ENCODE measurements around the gene PHACTR1. TPM values are rescaled to one million over a fixed set of nuclear protein-coding genes. Genes with fewer than 3 reads are reported as not detected.
"Not testable (repeated sequence)": the region's sequence is repeated elsewhere in the genome, so short reads cannot be mapped to it uniquely, and the experiment has no call there.

The PHACTR1 gene
- total RNA-seq, 1 donor from 2014 or later: 3.9 TPM

DNA sequence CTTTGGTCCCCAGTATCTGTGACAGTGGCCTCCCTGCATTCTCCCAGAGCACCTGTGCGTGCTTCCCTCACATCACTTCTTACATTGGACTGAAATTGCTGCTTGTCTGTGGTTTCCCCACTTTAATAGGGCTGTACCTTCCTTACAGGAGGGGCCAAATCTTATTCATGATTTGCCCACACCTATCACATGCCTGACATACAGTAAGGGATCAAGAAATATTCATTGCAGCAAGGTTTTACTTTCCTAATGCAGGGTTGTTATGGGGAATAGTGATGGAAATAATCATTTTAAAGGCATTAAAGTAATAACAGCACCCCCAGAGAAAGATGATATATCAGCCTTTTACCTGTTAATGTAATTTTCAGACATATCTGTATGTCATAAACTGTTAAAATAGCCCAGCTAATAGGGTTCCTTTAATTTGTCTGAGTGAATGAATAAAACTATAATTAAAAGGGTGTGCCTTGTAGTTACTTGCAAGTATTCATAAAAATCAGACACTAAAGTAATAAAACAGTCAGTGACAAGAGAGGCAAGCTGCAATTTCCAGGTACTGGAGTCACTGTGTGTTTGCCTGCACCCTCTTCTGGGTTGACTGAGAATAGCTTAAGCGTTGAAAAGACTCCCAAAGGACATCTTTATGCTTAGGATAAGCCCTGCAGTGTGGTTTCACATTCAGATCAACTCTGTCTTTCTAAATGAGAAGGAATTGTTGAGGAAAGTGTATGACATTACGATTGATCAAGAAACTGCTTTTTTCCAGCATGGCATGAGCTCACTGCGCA, 182.7 kb downstream of the PHACTR1 start:
- no peak for DNase-seq (ENCODE audit: low read depth)

DNA sequence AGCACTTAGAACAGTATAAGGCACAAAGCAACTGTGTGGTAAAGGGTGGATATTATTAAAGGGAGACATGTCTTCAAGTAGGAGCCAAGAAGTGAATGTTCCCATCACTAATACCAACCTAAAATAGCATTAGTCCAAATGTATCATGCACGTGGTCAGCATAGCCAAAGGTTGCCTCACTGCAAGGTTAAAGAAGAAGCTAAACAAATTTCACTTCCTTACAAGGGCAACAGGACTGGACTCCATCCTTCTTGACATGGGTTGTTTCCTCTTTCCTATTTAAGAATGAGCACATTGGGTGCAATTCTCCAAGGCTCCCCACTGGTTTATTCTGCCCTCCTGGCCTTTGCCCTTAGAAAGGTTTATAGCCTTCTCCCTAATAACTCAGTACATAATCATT, 186.7 kb downstream of the PHACTR1 start:
- no peak for DNase-seq (ENCODE audit: low read depth)

DNA sequence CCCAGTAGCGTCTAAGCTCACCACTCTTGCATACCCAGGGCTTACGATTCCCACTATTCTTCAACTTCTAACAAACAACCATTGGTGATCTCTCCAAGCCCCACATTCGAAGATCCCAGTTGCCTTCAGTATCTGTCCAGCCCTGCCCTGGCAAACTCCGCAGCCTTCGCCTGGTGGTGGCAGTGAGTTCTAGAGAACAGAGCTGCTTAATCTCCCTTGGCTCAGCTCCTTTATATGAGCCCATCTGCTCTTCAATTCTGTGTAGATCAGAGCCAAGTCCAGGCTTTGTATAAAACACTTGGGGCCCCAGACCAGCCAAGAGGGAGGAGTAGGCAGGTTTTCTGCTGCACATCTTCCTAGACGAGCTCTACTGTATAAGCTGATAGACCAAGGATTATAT, 193.3 kb downstream of the PHACTR1 start:
- no peak for DNase-seq (ENCODE audit: low read depth)

DNA sequence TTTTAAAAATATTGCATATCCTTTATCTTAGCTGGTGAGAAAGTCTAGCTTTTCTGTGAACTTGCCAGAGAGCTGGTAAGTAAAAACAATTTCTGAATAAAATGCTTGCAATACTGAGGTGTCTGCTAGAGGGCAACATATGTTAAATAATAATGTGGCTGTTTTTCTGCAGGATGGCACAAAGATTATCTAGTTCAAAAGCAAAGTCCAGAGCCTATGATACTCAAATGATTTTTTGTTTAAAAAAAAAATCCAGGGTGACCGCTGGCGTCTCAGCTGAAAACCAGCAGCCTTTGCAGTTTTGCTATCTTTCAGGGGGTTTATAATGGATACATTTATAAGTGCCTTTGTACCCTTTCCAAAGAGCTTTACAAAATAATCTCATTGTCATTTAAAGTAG, 194.9 kb downstream of the PHACTR1 start:
- peak; percentile 55 for DNase-seq (ENCODE audit: low read depth)

DNA sequence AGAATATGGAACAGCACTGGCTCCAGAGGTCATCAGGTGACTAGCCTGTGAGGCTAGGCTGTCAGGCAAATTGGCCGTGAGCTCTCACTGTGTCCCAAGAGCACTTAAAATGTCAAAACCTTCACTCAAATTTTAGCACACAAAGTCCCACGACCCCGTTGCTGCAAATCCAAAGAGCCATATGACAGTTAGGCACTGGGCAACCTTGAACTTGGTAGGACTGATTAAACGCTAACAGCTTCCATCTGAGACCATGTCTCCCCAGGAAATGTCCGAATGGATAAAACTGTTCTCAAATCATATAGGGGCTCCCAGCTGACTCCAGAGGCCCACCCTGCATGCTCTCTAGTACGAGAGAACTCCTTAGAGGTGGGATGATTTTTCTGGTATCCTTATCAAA, 196.6 kb downstream of the PHACTR1 start:
- DNase-seq (ENCODE audit: low read depth): no peak

DNA sequence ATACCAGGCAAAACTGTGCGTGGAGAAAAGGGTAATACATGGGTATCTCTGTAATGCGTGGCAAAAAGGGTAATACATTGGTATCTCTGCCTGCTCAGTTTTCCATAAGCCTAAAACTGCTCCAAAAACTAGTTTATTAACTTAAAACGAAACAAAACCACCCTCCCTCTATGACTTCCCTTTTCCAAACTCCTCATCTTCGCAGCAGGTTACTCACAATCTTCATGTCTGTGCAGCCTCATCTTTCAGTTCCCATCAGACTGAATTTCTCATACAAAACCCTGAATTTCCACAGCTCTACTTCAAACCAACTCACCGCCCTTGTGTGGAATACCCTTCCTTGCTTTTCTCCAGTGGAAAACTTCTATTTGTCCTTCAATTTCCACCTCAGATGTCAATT, 199.4 kb downstream of the PHACTR1 start:
- DNase-seq (ENCODE audit: low read depth): no peak

DNA sequence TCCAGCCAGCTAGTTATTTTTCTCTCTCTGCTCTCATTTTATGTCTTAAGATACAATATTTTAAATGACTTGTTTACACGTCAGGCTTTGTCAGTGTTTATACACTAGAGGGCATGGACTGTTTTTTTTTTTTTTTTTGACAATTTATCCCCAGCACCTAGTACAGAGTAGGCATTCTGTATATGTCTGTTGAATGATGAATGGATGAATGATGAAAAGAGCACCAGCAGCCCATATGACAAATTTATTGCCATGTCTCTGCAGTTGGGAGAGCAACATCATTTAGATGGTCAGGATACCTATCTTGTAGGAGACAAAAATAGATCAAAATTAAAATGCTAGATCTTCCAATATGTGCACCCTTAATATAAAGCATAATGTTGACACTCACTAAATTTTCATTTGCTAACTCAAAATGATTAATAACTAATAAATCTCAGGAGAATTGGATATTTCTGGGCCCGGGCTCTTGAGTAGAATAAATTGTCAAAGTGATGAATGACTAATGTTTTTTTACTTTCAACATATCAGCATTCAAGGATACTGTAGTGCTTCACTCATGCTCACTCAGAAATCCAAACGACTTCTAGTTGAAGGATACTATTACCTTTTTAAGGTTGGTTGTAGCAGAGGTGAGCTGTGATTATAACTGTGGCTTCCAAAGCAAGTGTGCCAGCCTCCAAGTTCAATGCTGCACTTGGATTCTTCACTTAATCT, 200.0 kb downstream of the PHACTR1 start:
- DNase-seq (ENCODE audit: low read depth): no peak

DNA sequence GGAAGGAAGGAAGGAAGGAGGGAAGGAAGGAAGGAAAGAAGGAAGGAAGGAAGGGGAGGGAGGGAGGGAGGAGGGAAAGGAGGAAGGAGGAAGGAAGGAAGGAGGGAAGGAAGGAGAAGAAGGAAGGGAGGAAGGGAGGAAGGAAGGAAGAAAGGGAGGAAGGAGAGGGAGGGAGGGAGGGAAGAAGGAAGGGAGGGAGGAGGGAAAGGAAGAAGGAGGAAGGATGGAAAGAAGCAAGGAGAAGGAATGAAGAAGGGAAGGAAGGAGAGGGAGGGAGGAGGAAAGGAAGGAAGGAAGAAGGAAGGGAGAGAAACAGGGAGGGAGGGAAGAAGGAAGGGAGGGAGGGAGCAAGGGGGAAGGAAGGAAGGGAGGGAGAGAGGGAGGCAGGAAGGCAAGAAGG, 204.9 kb downstream of the PHACTR1 start:
- DNase-seq (ENCODE audit: low read depth): no peak

DNA sequence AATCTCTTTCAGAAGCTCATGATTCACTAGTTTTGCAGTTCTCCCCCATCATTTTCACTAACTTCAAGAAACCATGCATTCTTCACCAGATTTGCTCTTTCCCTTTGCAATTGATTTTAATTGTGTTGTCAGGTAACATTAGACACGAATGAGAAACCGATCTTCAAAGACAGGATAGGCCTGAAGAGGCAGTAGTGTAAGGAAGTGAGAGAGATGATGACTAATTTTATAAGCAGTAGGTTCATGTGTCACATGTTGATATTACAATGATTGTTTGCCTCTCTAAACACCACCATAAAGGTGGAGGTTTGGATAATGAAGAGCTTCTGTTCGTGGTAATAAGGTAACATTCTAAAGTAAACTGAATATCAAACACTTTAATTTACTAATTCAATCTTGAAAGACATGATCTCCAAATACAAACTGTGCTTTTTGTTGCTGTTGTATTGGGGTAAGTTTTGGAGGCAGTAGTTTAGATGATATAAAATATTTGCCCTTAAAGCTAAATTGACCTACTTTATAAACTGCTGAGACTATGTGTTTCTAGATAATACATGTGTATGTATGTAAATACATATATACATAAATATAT, 207.2 kb downstream of the PHACTR1 start:
- no peak for DNase-seq (ENCODE audit: low read depth)

DNA sequence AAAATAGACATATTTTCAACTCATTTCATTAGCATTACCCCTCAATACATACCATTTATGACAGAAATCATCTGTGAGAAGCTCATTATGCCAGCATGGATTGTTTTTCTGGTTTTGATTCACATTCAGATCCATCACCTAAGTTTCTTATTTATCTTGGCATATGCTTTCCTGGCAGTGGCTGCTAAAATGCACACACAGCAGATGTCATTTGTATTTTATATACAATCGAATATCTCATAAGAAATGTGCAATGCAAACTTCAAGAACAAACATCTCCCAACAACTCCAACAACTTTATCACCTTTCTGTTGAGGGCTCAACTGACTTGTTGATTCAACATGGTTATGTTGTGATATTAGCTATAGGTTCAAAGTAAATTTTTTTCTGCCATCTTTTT, 208.3 kb downstream of the PHACTR1 start:
- no peak for DNase-seq (ENCODE audit: low read depth)

DNA sequence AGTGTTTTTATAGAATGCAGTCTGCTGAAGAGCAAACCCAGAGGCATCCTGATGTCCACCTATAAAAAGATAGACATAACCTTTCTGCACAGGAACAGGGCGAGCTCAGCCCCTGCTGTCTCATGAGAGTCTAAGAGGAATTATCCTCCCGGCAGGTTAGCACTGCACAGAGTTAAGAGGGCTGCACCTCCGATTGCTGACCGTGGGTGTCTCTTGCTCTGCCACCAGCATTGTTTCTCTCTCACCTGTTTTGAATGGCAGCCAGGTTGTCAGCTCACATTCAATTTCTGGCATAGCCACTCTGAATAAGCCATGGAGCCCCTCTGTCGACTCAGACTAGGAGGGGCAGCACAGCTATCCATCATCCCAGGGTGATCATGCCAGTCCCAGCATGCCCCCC, 211.2 kb downstream of the PHACTR1 start:
- DNase-seq (ENCODE audit: low read depth): no peak

DNA sequence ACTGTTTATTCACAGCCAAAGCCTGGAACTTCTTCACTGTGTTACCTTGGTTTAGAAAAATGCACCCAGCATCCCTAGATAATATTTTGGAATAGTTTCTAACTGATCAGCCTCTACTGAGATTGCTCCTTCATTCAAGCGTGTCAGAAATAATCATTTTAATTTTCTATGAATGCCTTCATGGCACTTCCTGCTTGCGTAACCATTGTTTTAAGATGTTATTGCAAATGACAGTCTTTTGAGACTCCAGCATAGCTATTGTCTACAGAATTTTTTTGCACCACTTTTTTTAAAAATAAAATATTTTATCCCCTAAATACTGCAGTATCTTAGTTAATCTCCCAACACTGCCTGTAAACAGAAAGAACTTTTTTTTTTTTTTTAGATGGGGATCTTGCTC, 213.1 kb downstream of the PHACTR1 start:
- no peak for DNase-seq (ENCODE audit: low read depth)

DNA sequence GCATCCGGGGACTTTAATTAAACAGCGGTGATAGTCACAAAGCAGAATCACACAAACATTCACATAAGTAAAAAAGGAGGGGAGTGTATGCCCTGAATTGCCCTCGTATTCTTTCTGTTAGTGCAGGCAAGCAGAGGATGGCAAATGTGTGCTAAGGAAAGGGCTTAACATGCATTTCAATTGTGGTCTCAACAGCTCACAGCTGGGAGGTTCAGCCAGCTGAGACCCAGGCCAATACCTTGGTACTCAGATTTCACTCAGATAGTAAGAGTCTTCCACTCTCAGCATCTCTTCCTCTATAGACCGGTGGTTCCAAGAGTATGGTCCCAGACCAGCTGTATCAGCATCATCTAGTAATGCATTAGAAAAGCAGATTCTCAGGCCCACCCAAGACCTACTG, 215.1 kb downstream of the PHACTR1 start:
- DNase-seq (ENCODE audit: low read depth): no peak

DNA sequence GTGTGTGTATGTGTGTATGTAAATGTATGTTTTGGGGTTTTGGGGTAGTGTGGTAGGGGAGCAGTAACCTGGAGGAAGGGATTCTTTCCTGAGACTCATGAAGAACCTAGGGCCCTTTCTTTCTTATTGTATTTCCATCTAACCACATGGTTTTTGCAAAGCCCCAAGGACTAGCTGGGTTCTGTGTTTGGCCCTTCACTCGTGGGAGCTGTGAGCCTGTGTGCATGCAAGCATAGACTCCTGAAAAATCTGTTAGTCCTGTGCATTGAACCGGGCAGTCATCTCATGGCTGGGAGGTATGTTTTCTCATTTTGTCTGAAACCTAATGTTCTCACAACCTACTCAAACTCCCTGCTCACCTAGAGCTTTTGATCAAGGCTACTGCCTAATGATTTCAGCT, 219.1 kb downstream of the PHACTR1 start:
- DNase-seq (ENCODE audit: low read depth): peak; percentile 71

DNA sequence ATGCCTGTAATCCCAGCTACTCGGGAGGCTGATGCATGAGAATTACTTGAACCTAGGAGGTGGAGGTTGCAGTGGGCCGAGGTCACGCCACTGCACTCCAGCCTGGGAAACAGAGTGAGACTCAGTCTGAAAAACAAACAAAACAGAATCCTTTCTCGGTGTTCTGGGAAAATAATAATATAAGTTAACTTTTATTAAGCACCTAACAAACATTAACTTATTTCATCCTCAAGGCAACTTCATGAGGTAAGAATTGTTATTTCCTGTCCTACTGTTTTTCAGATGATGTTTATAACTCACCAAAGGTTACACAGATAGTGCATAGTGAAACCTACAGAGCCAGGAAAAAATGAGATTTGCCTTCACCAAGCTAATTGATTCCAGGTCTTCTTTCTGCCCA, 221.4 kb downstream of the PHACTR1 start:
- peak; percentile 95 for DNase-seq (ENCODE audit: low read depth)

DNA sequence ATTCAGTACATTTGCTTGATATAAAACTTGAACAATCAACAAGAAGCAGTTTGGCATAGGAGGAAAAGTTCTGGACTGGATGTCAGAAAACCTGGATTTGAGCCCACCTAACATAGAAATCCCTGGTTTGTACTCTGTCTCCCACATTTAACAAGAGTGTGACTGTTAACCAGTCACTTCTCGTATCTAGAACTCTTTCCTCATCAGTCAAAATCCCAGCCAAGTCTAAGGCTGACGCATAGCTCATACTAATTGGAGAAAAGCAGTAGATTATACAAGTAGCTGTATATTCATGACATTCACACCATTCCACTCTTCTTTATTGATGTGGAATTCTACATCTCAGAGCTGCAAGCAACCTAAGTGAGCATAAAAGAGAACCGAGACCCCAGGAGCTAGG, 222.7 kb downstream of the PHACTR1 start:
- peak; percentile 73 for DNase-seq (ENCODE audit: low read depth)

DNA sequence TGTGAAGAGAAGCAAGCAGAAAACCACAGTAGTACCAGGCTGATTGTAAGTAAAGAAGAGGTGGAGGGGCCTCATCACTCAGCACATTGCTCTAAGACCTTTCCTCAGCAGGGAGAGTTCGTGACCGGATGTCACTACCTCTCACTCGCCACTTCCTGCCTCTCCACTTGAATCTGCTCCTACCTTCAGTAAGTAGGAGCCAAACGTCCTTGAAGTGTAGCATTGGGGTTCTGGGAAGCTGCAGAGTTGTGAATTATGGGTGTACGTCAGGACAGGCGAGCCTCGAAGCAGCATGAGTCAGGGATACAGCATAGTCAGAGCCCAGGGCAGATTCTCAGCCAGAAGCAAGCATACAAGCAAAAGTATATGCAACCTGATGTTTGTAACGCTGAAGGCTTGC, 224.9 kb downstream of the PHACTR1 start:
- DNase-seq (ENCODE audit: low read depth): peak; percentile 42

DNA sequence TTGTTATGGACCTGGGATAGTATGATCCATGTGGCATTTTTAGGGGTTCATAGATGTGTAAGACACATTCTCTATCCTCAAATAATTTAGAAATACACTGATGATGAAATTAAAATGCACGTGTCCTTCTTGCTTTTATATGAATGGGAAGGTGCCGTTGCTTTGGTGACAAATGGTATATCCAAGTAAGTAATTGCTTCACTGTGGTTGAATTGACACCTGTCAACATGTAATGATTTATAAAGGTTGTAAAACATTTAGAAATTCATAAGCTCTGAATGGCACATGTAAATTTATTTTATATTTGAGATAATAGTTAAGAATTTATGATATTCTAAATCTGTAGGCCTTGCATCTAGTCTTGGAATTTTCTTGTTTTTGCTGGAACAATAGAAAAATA, 227.0 kb downstream of the PHACTR1 start:
- DNase-seq (ENCODE audit: low read depth): no peak

DNA sequence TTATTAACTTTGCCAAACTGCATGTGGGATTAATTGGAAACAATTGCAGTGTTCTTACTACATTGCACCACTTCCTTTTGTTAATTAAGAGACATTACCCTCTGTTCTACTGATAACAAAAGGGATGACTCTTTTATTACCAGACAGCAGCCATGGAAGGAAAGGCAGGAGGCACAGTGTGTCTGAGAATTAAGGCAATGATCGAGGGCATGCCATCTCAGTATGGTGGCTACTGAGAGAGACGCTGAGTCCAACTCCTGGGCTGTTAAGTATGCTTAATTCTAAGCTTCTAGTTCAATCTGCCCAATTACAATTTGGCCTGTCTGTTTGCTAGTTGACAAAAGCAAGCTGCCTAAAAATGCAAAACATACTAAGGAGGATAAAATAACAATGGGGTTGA, 227.4 kb downstream of the PHACTR1 start:
- no peak for DNase-seq (ENCODE audit: low read depth)

DNA sequence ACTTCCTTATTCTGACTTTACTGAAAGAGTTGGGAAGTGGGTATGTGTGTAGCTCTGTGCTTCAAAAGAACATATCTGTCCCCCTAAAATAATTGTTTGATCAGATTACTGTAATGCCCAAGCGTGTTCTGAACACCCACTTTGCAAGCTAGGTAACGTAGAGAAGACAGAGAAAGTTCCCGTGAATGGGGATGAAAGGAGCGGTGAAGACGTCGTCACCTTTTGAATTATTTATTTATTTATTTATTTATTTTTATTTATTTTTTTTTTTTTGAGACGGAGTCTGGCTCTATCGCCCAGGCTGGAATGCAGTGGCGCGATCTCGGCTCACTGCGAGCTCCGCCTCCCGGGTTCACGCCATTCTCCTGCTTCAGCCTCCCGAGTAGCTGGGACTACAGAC, 228.0 kb downstream of the PHACTR1 start:
- not testable (repeated sequence) for DNase-seq (ENCODE audit: low read depth)

DNA sequence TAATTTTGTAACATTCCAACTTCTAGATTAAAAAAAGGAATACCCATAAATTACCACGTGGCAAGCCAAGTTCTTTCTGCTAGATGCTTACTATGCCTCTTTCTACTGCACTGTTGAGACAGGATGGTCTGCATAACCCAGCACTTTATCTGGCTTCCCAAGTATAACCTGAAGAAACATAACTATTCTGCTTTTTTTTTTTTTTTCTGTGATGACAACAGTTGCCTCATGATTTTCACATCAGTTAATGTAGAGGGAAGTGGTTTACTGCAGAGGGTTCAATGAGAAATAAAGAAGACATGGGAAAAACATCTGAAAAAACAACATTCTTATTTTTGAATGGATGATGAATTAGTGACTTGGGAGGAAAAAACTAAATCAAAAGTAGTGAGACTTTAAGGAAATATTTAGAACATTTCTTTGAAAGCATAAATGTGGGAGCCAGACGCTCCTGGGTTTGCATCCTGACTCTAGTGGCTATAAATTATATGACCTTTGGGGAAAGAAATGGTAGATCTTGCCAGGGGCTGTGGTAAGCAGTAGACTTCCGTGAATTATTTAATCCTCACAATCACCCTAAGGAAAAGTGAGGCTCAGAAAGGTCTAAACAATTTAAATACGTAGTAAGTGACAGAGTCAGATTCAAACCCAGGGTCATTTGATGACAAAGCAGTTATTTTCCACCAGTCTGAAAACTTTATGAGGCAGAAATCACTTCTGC, 230.7 kb downstream of the PHACTR1 start:
- DNase-seq (ENCODE audit: low read depth): peak; percentile 19

DNA sequence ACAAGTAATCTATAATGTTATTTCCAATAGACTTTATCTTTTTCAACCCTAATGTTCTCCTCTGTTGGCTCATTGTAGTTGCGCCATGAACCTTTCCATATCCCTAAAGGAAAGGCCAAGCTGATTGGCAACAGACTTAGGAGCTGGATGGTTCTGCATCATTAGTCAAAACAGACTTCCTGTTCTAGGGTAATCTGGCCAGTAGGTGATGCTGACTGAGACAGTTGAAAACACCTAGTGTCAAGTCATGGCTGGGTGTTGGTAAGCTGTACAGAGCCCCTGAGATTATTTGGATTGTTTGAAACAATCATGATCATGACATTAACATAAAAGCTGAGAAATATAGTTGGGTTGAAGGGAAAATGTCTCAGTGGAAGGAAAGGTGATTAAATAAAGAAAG, 231.4 kb downstream of the PHACTR1 start:
- peak; percentile 19 for DNase-seq (ENCODE audit: low read depth)
